Gastrocnemius medialis (tissue), 4 donors: ENCODE measurements around the gene CCDC63.

ENCODE experiments used
- POLR2A ChIP-seq, 2 donors: fragments of 450-650 bp; IDR thresholded peaks; one replicate each; pipeline ENCODE4 v1.6.1; 2017; ENCODE audit warnings: antibody characterized with exemption in 2 of 2, mild to moderate bottlenecking in 2 of 2, moderate library complexity in 2 of 2
- TF ChIP-seq, protein P1 (sequence below), 5 experiments: fragments of 450-650 bp in 3 of 5; fragments of 200-600 bp in 2 of 5; sonication (generic) in 2 of 5; IDR thresholded peaks in 4 of 5; conservative IDR thresholded peaks in 1 of 5; 1 replicate in 4 of 5; 2 replicates in 1 of 5; pipeline ENCODE4 v1.5.1; 2016 to 2019; ENCODE audit warnings: antibody characterized with exemption in 5 of 5, mild to moderate bottlenecking in 3 of 5, moderate library complexity in 3 of 5

DNA sequence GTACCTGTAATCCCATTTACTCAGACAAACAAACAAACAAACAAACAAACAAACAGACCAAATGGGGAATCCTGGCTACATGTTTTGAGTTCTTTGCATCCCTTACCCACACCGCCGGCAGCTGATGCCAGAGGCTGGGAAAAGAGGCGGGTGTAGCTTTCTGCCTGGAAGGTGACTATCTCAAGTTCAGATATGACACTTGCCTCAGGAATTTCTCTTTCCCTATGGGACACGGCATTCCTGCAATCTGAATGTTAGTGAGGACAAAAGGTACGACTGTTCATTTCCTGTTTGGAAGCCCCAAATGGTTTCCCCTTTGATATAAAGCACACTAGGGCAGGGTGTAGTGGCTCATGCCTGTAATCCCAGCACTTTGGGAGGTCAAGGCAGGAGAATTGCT, 70.7 kb downstream of the CCDC63 start:
- TF ChIP-seq, protein P1, sequence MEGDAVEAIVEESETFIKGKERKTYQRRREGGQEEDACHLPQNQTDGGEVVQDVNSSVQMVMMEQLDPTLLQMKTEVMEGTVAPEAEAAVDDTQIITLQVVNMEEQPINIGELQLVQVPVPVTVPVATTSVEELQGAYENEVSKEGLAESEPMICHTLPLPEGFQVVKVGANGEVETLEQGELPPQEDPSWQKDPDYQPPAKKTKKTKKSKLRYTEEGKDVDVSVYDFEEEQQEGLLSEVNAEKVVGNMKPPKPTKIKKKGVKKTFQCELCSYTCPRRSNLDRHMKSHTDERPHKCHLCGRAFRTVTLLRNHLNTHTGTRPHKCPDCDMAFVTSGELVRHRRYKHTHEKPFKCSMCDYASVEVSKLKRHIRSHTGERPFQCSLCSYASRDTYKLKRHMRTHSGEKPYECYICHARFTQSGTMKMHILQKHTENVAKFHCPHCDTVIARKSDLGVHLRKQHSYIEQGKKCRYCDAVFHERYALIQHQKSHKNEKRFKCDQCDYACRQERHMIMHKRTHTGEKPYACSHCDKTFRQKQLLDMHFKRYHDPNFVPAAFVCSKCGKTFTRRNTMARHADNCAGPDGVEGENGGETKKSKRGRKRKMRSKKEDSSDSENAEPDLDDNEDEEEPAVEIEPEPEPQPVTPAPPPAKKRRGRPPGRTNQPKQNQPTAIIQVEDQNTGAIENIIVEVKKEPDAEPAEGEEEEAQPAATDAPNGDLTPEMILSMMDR (IDR thresholded peaks at IDR 0.05 in 4 of 5, conservative IDR thresholded peaks at IDR 0.05 in 1 of 5): no peak
- TF ChIP-seq POLR2A (IDR thresholded peaks at IDR 0.05): no peak
